Breast epithelium (tissue), 4 donors: ENCODE results near the gene RASL11A. TPM values are rescaled to one million over a fixed set of nuclear protein-coding genes. Genes with fewer than 3 reads are reported as not detected.

Experiments
- DNase-seq, 2 donors: peaks; one replicate each; pipeline ENCODE4 v3.0.0-alpha.2; 2019; ENCODE audit warnings: low spot score in 2 of 2
- H3K27ac ChIP-seq, 2 donors: fragments of 200-600 bp; sonication (generic) in 1 of 2; one replicate each; pipeline ENCODE4 v1.5.1; 2016 to 2019; ENCODE audit warnings: mild to moderate bottlenecking in 1 of 2
- H3K27me3 ChIP-seq, 2 donors: fragments of 200-600 bp; sonication (generic) in 1 of 2; one replicate each; pipeline versions ENCODE4 v1.5.1 to v1.6.0; 2017 to 2019; ENCODE audit warnings: control low read depth in 1 of 2, mild to moderate bottlenecking in 1 of 2
- H3K36me3 ChIP-seq: fragments of 200-600 bp; one replicate; pipeline ENCODE4 v1.5.1; 2019
- H3K4me1 ChIP-seq, 2 donors: fragments of 200-600 bp; sonication (generic); one replicate each; pipeline ENCODE4 v1.5.1; 2016 to 2019; ENCODE audit warnings: control low read depth in 1 of 2
- H3K4me3 ChIP-seq, 3 donors: fragments of 200-600 bp; sonication (generic); 1 replicate in 2 of 3; 2 replicates in 1 of 3; pipeline ENCODE4 v1.5.1; 2016 to 2019; ENCODE audit warnings: mild to moderate bottlenecking in 3 of 3, moderate library complexity in 2 of 3
- H3K9me3 ChIP-seq, 2 donors: fragments of 200-600 bp; sonication (generic) in 1 of 2; one replicate each; pipeline ENCODE4 v1.5.1; 2016 to 2019; ENCODE audit warnings: control low read depth in 1 of 2
- CTCF ChIP-seq, 3 donors: fragments of 450-650 bp; IDR thresholded peaks; one replicate each; pipeline ENCODE4 v1.5.1; 2016 to 2017; ENCODE audit warnings: antibody characterized with exemption in 3 of 3, mild to moderate bottlenecking in 3 of 3, moderate library complexity in 3 of 3
- POLR2A ChIP-seq: fragments of 450-650 bp; IDR thresholded peaks from one replicate; pipeline ENCODE4 v1.6.1; 2016; ENCODE audit warnings: antibody characterized with exemption, mild to moderate bottlenecking, moderate library complexity
- POLR2AphosphoS5 ChIP-seq, 3 donors: sonication (generic); formaldehyde crosslinking; IDR thresholded peaks; one replicate each; pipeline ENCODE4 v1.6.1; 2017; ENCODE audit warnings: antibody characterized with exemption in 3 of 3
- intact Hi-C: fragments of 100-400 bp; cut with DNase I; formaldehyde crosslinking; loops from one replicate; pipeline ENCODE4 v1.15.1; 2023; ENCODE audit warnings: low total_unique reads
- total RNA-seq, 3 donors: library from RNA; depleted of rRNA; stranded (reverse); fragments of >200 nt; gene quantifications; one replicate each; pipeline ENCODE4 v1.1.0, GENCODE V29; 2016

RASL11A gene
- total RNA-seq, 3 donors from 2014 or later: 20.8 to 62.2 (median 39.3) TPM

GRCh38 chr13:27302643-27303262 lies 32.1 kb downstream of the RASL11A start:
- DNase-seq: no peak
- no peaks in the 10 kb centered on the region for H3K36me3 ChIP-seq
- H3K4me3 ChIP-seq: no peak overlapping the region
- H3K9me3 ChIP-seq: no peaks in the 10 kb centered on the region
- H3K4me1 ChIP-seq: no peaks in the 10 kb centered on the region
- no peak overlapping the region for H3K27ac ChIP-seq
- TF ChIP-seq CTCF (IDR thresholded peaks at IDR 0.05): no peak
- TF ChIP-seq POLR2AphosphoS5 (IDR thresholded peaks at IDR 0.05): no peak
- no peak for TF ChIP-seq POLR2A
- no peaks in the 10 kb centered on the region for H3K27me3 ChIP-seq
- intact Hi-C loops: no loop called here

- intact Hi-C loops: no loop called here
- Histone ChIP-seq H3K27ac (no peak overlapping the region), H3K36me3 (no peaks in the 10 kb centered on the region), H3K4me1 (no peaks in the 10 kb centered on the region), H3K9me3 (no peaks in the 10 kb centered on the region), H3K27me3 (no peaks in the 10 kb centered on the region), H3K4me3 (no peak overlapping the region)
- no peak for DNase-seq
- TF ChIP-seq CTCF (IDR thresholded peaks at IDR 0.05): no peak
- TF ChIP-seq POLR2A: no peak
These were observed 33.5 kb downstream of the RASL11A start for GRCh38 chr13:27304099-27304498.

- Histone ChIP-seq H3K4me3 (no peak overlapping the region), H3K27me3 (no peaks in the 10 kb centered on the region), H3K36me3 (no peaks in the 10 kb centered on the region), H3K9me3 (no peaks in the 10 kb centered on the region), H3K27ac (no peak overlapping the region), H3K4me1 (no peaks in the 10 kb centered on the region)
- TF ChIP-seq CTCF (IDR thresholded peaks at IDR 0.05) (no peak), POLR2AphosphoS5 (IDR thresholded peaks at IDR 0.05) (no peak), POLR2A (no peak)
- intact Hi-C loops: no loop called here
- no peak for DNase-seq
These were observed 34.0 kb downstream of the RASL11A start for GRCh38 chr13:27304611-27305010.

- Histone ChIP-seq H3K4me3 (no peak overlapping the region), H3K4me1 (no peaks in the 10 kb centered on the region), H3K36me3 (no peaks in the 10 kb centered on the region), H3K9me3 (no peaks in the 10 kb centered on the region), H3K27ac (no peak overlapping the region), H3K27me3 (no peaks in the 10 kb centered on the region)
- TF ChIP-seq CTCF (IDR thresholded peaks at IDR 0.05): no peak
- TF ChIP-seq POLR2A: no peak
- no peak for TF ChIP-seq POLR2AphosphoS5 (IDR thresholded peaks at IDR 0.05)
- no peak for DNase-seq
- intact Hi-C loops: no loop called here
These were observed 35.7 kb downstream of the RASL11A start for GRCh38 chr13:27306364-27306763.

GRCh38 chr13:27308941-27309340 lies 38.3 kb downstream of the RASL11A start:
- Histone ChIP-seq H3K4me3 (no peak overlapping the region), H3K36me3 (no peaks in the 10 kb centered on the region), H3K27ac (no peak overlapping the region), H3K27me3 (no peaks in the 10 kb centered on the region), H3K4me1 (no peaks in the 10 kb centered on the region), H3K9me3 (no peaks in the 10 kb centered on the region)
- TF ChIP-seq POLR2A: no peak
- no peak for TF ChIP-seq CTCF (IDR thresholded peaks at IDR 0.05)
- no peak for TF ChIP-seq POLR2AphosphoS5 (IDR thresholded peaks at IDR 0.05)
- intact Hi-C loops: no loop called here
- DNase-seq: no peak
